GM18873 (cell line): Measurements from ENCODE around the gene SLC5A3.

Experiments used
- ATAC-seq: cut with Tn5 transposase; IDR thresholded peaks from one replicate; pipeline ENCODE4 v1.9.1; 2021; ENCODE audit warnings: mild to moderate bottlenecking, moderate library complexity, moderate number of reproducible peaks; ENCODE audit not compliant: unreplicated experiment, low FRiP score

The SLC5A3 gene

GRCh38 chr21:34073032-34073748 is at the start of gene SLC5A3, which contains the start of gene MRPS6:
TSS of gene SLC5A3 (plus strand) at chr21:34073578. CDS start at chr21:34095199, 21,621 bp downstream.
TSS of gene MRPS6 (plus strand) at chr21:34073578. CDS start at chr21:34073701, 123 bp downstream.
- ATAC-seq = peak; percentile 60

GRCh38 chr21:34023691-34024373 is 49.5 kb upstream of the SLC5A3 start:
- no peak for ATAC-seq

- no peak for ATAC-seq
Measured at GRCh38 chr21:34024374-34024693, 49.0 kb upstream of the SLC5A3 start.

GRCh38 chr21:34027721-34028461 is 45.5 kb upstream of the SLC5A3 start:
- ATAC-seq = no peak

GRCh38 chr21:34029743-34030528 is 43.4 kb upstream of the SLC5A3 start:
- ATAC-seq = peak; percentile 93

- ATAC-seq = no peak
Measured at GRCh38 chr21:34031835-34032370, 41.5 kb upstream of the SLC5A3 start.

GRCh38 chr21:34034369-34035014 is 38.9 kb upstream of the SLC5A3 start:
- ATAC-seq = no peak

GRCh38 chr21:34035619-34036354 is 37.6 kb upstream of the SLC5A3 start:
- no peak for ATAC-seq

- ATAC-seq = no peak
Measured at GRCh38 chr21:34037009-34037795, 36.2 kb upstream of the SLC5A3 start.

GRCh38 chr21:34039678-34040382 is 33.5 kb upstream of the SLC5A3 start:
- ATAC-seq = no peak

GRCh38 chr21:34042735-34043134 is 30.6 kb upstream of the SLC5A3 start:
- ATAC-seq = no peak

GRCh38 chr21:34043333-34043732 is 30.0 kb upstream of the SLC5A3 start:
- no peak for ATAC-seq

- ATAC-seq = no peak
Measured at GRCh38 chr21:34046917-34047316, 26.5 kb upstream of the SLC5A3 start.

- ATAC-seq = no peak
Measured at GRCh38 chr21:34047835-34048234, 25.5 kb upstream of the SLC5A3 start.

- no peak for ATAC-seq
Measured at GRCh38 chr21:34052171-34052570, 21.2 kb upstream of the SLC5A3 start.

GRCh38 chr21:34054259-34054658 is 19.1 kb upstream of the SLC5A3 start:
- ATAC-seq = no peak

GRCh38 chr21:34055615-34056014 is 17.8 kb upstream of the SLC5A3 start:
- ATAC-seq = no peak

GRCh38 chr21:34061983-34062382 is 11.4 kb upstream of the SLC5A3 start:
- no peak for ATAC-seq
